ENCODE results near the gene DNAJC1. TPM values are rescaled to one million over a fixed set of nuclear protein-coding genes. Genes with fewer than 3 reads are reported as not detected.
A peak's percentile ranks its signal among the peaks of the same experiment; 100 is the strongest.

DNAJC1 gene
- polyA plus RNA-seq, 2 of the 4 experiments (the other 2 are of a cell fraction): 19.2 to 34.2 TPM

DNA sequence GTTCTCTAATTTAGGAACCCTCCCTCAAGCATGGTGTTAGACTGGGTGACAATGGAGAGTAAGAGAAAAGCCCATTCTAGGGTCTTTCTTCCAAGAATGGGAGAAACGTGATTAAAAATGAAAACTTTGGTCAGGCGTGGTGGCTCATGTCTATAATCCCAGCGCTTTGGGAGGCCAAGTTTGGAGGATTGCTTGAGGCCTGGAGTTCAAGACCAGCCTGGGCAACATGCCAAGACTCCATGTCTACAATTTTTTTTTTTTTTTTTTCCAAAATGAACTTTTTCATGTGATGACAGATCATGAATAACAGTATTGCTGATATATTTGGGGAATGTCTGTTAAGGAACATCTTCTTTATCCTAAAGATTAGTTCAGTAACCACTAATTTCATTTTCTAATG, 274.9 kb downstream of the DNAJC1 start:
- FAIRE-seq (no peak), DNase-seq (ENCODE audit: low read depth in 1 of 2, low spot score in 1 of 2) (no peak), ATAC-seq (no peak)
- no peak for TF ChIP-seq CEBPB (IDR thresholded peaks at IDR 0.05)
- H3K4me2 ChIP-seq: peak overlapping the region; percentile 68; the same call in 1 of the 3 replicates
- 97% methylated on average over 3 of the region's 3 CpGs for WGBS (ENCODE audit: missing lambda C conversion rate)
- no peak overlapping the region for H3K27ac ChIP-seq
- H3K9me3 ChIP-seq: no peaks in the 10 kb centered on the region
- H3K4me3 ChIP-seq: no peak overlapping the region
- POLR2A ChIA-PET: interaction anchor here (1.0 kb wide), 1 partner anchor 203 kb away, joined by 4 read pairs; the partner anchor contains the start of gene SKIDA1
- H3K4me1 ChIP-seq: peaks cover 72% of the 10 kb centered on the region
- CTCF ChIA-PET: interaction anchor here (8.7 kb wide), 1 partner anchor 233 kb away, joined by 63 read pairs; no protein-coding TSS in a partner anchor

GRCh38 chr10:21727452-21728168, 275.9 kb downstream of the DNAJC1 start:
- H3K9me3 ChIP-seq: no peaks in the 10 kb centered on the region
- FAIRE-seq: no peak
- H3K4me2 ChIP-seq: peak overlapping the region; percentile 68
- TF ChIP-seq HOXA7 (CRISPR knock-in tag; IDR thresholded peaks at IDR 0.05): no peak
- TF ChIP-seq GATA3 (IDR thresholded peaks at IDR 0.05; ENCODE audit: borderline replicate concordance): peak; percentile 90
- H3K27ac ChIP-seq: peak overlapping the region; percentile 16 to 42; a peak in 2 of 6 replicates
- ChIA-PET POLR2A (interaction anchor here (1.0 kb wide), 1 partner anchor 202 kb away, joined by 4 read pairs; the partner anchor contains the start of gene SKIDA1), CTCF (interaction anchor here (0.5 to 8.7 kb wide), 2 partner anchors 138 to 232 kb away, joined by 4 to 63 read pairs; no protein-coding TSS in a partner anchor)
- peaks cover 78% of the 10 kb centered on the region for H3K4me1 ChIP-seq
- WGBS (ENCODE audit: missing lambda C conversion rate): 13% methylated on average over 13 of the region's 13 CpGs
- no peak overlapping the region for H3K4me3 ChIP-seq
- peak in 1 of 2 experiments; percentile 72; a peak in 3 of 6 replicates for ATAC-seq
- DNase-seq (ENCODE audit: low read depth in 1 of 2, low spot score in 1 of 2): peak in 1 of 2 experiments; percentile 61

GRCh38 chr10:21726601-21727225, 276.8 kb downstream of the DNAJC1 start:
- TF ChIP-seq SREBF2 (IDR thresholded peaks at IDR 0.05): no peak
- H3K27ac ChIP-seq: no peak overlapping the region
- H3K4me3 ChIP-seq: no peak overlapping the region
- DNase-seq (ENCODE audit: low read depth in 1 of 2, low spot score in 1 of 2) (peak in 1 of 2 experiments; percentile 25), ATAC-seq (peak in 1 of 2 experiments; percentile 23; a peak in 3 of 6 replicates), FAIRE-seq (peak; percentile 7)
- no peaks in the 10 kb centered on the region for H3K9me3 ChIP-seq
- WGBS (ENCODE audit: missing lambda C conversion rate): 54% methylated on average over 3 of the region's 3 CpGs
- peak overlapping the region; percentile 68 for H3K4me2 ChIP-seq
- CTCF ChIA-PET: interaction anchor here (2.7 to 8.7 kb wide), 2 partner anchors 231 kb away, joined by 13 to 63 read pairs; no protein-coding TSS in a partner anchor
- H3K4me1 ChIP-seq: peaks cover 70% of the 10 kb centered on the region
- POLR2A ChIA-PET: interaction anchor here (1.0 kb wide), 1 partner anchor 201 kb away, joined by 3 read pairs; no protein-coding TSS in a partner anchor

- POLR2A ChIA-PET: interaction anchor here (0.6 to 1.7 kb wide), 4 partner anchors 117 to 229 kb away, joined by 3 to 9 read pairs (median 4); partner anchors contain the start of gene MLLT10
- FAIRE-seq: peak; percentile 96
- WGBS (ENCODE audit: missing lambda C conversion rate): 7% methylated on average over 4 of the region's 4 CpGs
Measured at GRCh38 chr10:21724687-21725367, 278.7 kb downstream of the DNAJC1 start.

More at GRCh38 chr10:21724687-21725367, 278.7 kb downstream of the DNAJC1 start:
- H3K27ac ChIP-seq: peak overlapping the region in 1 of 2 experiments; percentile 0; a peak in 1 of 6 replicates
- TF ChIP-seq ATOH8 (CRISPR knock-in tag; IDR thresholded peaks at IDR 0.05; ENCODE audit: low read depth): no peak
- TF ChIP-seq, protein P1, sequence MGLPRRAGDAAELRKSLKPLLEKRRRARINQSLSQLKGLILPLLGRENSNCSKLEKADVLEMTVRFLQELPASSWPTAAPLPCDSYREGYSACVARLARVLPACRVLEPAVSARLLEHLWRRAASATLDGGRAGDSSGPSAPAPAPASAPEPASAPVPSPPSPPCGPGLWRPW (IDR thresholded peaks at IDR 0.05): peak; percentile 53; the same call in 1 of the 2 replicates
- TF ChIP-seq HOXA7 (CRISPR knock-in tag; IDR thresholded peaks at IDR 0.05): peak; percentile 48; the same call in 1 of the 2 replicates
- 0 out of 3 replicates have a peak, but pooled peaks have one; percentile 42 for TF ChIP-seq BCL3 (IDR thresholded peaks at IDR 0.05)
- no peak for TF ChIP-seq CBX2 (IDR thresholded peaks at IDR 0.05; ENCODE audit: borderline replicate concordance, low read depth)
- TF ChIP-seq ESRRA (IDR thresholded peaks at IDR 0.05; ENCODE audit: borderline replicate concordance, low read length): no peak
- peak; percentile 52; the same call in 1 of the 2 replicates for TF ChIP-seq GATA3 (IDR thresholded peaks at IDR 0.05; ENCODE audit: borderline replicate concordance)
- TF ChIP-seq CEBPB (IDR thresholded peaks at IDR 0.05): peak; percentile 98 to 99
- TF ChIP-seq MAX (IDR thresholded peaks at IDR 0.05): peak; percentile 34; the same call in 1 of the 2 replicates
- peak; percentile 34 for TF ChIP-seq ZFP36 (IDR thresholded peaks at IDR 0.05; ENCODE audit: borderline replicate concordance, partially characterized antibody)
- TF ChIP-seq JUN (IDR thresholded peaks at IDR 0.05): 0 out of 5 replicates have a peak, but pooled peaks of 1 of the 2 experiments have one; percentile 39
- TF ChIP-seq POLR2A (IDR thresholded peaks at IDR 0.05; ENCODE audit: low read length): no peak
- no peak overlapping the region for H3K4me3 ChIP-seq
- no peaks in the 10 kb centered on the region for H3K9me3 ChIP-seq
- H3K4me1 ChIP-seq: peaks cover 83% of the 10 kb centered on the region
- DNase-seq (ENCODE audit: low read depth in 1 of 2, low spot score in 1 of 2): peak; percentile 49 to 94
- CTCF ChIA-PET: interaction anchor here (0.8 to 5.9 kb wide), 4 partner anchors 8 to 554 kb away, joined by 3 to 34 read pairs (median 10); no protein-coding TSS in a partner anchor
- H3K4me2 ChIP-seq: peak overlapping the region; percentile 51
- ATAC-seq: peak; percentile 77 to 81
